ENCODE measurements around the gene THSD4.
"Not testable (repeated sequence)": the region's sequence is repeated elsewhere in the genome, so short reads cannot be mapped to it uniquely, and the experiment has no call there.

Gene THSD4

DNA sequence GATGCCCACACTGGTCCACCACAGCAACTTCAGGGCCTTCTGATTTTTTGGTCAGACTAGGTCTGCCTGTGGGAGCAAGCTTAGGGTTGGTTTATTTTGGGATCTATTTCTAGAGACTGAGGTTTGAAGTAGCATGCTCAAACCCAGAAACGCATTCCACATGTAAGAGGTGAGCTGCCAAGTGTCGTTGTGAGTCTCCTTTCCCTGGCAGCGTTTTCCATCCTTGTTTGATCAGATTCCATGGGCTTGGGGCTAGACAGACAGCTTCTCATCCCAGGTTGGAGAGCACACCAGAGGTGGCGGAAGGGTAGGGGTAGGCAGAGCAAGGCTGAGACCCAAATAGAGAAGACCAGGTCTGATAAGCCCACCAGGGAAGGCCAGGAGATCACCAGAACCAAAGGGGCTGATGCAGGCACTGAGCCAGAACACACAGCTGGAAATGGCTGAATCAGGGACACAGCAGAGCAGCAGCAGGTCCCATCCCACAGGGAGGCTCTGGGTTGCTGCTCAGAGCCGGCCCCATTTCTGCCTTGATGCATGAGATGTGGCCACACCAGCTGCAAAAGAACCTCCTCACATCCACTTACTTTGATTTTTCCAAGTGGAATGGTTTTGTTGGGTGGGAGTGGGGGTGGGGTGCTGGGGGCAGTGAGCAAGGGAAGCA is 186.8 kb downstream of the THSD4 start:
- no peak for DNase-seq

DNA sequence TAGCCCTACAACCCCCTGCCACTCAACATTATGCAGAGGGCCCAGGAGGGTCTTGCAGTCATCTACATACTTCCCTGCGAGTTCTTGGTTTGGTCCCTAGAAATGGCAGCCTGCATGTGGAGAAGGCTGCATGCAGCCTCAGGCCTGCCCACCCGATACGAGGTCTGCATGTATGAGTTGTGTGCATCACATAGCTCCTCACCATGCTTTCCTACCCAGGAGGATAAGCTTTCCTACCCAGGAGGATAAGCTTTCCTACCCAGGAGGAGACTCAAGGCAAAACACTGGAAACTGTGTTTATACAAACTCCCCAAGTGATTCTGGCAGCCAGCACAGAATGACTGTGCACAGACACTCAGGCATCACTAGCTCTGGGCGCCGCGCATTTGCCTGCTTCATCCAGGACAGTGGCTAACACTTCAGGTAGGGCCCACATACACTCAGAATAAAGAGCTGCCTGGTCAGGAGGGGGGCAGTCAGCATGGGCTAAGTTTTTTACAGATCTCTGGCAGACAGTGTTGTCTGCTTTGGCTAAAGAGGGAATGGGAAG is 187.7 kb downstream of the THSD4 start:
- DNase-seq, result no peak

DNA sequence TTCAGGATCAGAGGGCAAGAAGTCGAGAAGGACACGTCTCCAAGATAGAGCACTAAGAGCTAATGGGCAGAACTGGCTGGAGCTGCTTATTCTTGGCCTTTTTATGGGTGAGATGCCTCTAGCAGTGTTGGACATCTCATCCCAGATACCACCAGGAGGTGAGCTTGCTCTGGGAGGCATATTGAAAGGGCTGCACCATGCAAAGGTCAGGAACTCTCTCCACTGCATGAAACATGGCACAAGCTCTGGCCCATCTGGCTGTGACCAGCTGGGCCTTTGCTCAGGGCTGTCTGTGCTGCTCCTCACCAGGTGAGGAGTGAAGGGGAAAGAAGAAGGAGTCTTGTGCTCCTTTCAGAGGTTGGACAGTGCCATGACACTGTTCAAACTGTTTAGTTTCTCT is 188.7 kb downstream of the THSD4 start:
- no peak for DNase-seq

DNA sequence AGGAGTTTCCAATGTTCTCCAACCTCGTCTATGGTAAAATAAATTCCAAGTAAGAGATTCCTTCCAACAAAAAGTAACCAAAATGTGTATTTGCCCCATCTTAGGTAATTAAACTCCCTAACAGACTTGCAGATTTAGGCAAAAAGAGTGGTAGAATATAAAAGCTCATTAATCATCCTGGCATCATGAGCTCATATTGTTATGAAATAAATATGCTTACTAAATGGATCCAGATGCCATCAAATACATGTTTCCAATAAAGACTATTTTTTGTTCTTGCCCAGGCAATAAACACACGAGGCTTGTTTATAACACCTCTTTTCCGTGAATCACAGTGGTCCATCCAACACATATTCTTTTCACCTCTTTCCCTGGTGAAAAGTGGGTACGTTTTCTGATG is 189.4 kb downstream of the THSD4 start:
- no peak for DNase-seq

DNA sequence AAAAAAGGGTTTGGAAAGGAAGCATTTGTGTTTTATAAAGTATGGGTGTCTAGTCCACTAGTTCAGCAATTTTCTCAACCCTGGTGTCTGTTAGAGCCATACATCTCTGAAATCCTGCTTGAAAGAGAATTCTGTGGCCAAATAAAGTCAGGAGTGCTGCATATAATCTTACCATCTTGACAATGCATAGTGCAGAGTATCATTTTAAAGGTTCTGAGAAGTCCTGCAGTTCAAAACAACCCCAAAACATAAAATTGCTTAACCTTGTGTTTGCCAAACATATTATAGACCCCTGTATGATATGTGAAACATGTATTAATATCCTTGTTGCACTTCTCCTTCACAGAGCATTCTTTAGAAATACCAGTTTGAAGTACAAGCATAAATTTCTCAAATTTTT is 191.3 kb downstream of the THSD4 start:
- DNase-seq, result no peak

DNA sequence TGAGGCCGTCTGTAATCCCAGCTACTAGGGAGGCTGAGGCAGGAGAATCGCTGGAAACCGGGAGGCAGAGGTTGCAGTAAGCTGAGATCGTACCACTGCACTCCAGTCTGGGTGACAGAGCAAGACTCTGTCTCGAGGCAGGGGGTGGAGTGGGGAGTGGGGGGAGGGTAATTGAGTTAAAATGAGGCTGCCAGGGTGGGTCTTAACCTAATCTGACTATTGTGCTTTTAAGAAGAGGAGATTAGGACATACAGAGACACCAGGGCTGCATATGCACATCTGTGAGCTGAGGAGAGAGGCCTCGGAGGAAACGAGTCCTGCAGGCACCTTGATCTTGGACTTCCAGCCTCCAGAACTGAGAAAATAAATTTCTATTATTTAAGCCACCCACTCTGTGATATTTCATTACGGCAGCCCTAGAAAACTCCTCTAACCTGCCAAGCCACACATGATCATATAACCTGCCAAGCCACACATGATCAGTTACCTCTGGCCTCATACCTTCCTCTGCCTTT is 197.0 kb downstream of the THSD4 start:
- no peak for DNase-seq

DNA sequence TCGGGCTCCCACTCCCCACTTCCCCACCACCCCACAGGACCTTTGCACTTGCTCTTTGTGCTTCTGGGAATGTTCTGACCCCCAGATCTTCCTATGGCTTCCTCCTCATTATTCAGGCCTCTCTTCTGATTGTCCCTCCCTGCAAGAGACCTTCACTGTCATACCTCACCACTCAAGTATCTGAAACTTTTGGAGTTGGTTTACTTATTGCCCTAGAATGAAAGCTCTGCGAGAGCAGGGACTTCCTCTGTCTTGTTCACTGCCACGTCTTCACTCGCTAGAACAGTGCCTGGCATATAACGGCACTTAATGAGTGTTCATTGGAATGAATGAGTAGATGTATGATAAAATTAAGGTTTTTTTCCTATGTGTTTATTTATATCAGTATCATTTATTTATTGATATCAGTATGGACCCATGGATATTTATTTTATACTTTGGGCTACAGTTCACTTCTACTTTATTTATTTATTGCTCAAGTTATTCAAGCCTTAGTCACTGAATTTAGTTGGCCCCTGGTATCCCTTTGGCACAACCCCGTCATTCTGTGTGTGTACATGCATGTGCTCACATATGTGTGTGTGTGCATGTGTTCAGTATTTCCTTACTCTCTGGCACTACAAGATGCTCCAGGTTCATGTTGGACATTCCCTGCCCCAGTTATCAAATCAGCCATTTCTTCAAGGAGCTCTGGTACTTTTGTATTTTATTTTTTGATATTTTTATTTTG is 197.6 kb downstream of the THSD4 start:
- no peak for DNase-seq

DNA sequence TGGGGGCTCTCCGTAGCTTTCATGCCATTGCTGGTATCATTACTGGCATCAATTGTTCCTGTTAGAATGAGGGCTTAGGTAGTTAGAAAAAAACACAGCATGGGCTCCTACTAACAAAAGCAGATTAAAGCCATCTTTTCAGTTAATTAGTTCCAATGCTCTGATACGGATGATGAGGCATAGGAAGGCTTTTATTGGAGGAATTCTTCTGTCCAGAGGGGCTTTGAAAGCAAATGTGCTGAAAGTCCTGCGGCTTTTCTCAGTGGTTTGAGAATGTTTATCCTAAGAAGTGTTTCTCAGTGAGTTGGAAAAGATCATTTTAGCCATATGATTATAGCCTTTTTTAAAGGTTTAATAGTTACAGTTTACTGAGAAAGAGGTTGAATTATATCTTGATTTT is 198.5 kb downstream of the THSD4 start:
- no peak for DNase-seq

DNA sequence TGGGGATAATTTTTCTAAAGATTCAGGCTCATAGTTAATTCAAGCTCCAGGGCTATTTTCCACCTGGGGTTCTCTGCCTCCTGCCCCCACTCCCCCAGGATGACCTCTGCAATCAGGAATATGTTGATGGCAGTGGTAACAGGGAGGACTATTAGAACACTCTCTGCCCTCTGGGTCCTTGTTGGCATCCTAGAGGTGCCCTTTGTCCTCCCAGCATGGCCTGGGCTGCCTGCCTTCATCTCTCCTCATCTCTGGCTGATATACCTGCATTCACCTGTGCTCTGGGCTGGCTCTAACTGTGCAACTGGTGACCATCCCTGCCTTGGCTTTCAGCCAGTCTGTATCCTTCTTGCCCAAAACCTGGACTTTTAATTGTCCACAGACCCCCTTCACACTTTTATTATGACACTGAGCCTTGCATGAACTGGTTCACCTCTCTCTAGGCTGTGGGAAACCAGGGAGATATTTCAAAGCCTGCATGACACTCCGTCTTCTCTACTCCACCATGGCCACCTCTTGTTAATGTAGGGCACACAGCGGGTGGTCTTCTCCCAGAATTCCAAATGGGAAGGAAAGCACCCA is 199.8 kb downstream of the THSD4 start:
- no peak for DNase-seq

DNA sequence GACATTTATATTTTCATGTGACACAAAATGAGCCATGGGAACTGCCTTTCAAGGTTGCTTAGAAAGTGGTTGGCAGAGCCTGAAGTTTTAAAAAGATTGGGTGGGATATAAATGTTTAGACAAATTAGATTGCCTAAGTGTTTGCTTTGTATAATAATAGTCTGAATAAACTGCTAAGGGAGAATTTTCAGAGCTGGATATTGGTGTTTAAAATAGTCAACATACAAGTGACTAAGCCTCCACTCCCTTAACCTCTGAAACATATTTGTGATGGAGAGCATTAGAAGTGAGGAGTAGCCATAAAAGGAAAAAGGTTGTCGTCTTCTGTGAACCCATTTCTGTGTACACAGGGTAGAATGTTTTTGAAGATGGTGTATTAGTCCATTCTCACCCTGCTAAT is 201.6 kb downstream of the THSD4 start:
- DNase-seq, result no peak

DNA sequence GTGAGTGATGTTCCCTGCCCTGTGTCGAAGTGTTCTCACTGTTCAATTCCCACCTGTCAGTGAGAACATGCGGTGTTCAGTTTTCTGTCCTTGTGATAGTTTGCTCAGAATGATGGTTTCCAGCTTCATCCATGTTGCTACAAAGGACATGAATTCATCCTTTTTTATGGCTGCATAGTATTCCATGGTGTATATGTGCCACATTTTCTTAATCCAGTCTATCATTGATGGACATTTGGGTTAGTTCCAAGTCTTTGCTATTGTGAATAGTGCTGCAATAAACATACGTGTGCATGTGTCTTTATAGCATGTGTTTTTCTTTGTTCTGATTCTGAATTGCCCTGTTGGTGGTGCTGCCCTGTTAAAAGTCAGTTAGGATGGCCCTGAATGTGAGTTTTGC is 204.2 kb downstream of the THSD4 start:
- DNase-seq, result not testable (repeated sequence)

DNA sequence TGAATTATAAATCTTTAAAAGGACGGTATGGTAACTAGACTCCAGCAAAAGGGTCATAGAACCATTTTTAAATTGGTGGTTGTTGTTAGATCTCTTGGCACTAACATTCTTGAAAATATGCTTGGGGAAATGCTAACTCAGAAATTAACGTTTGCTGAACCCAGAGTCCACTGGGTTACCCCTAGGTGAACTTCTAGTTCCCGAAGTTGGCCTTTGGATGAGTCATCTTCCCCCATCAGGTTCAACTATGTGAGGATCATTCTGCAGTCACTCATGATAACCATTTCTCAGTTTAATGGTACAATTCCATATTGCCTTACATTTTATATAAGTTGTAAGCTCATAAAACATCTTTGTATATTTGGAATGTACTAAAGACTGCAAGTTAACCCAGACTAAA is 204.7 kb downstream of the THSD4 start:
- DNase-seq, result no peak

DNA sequence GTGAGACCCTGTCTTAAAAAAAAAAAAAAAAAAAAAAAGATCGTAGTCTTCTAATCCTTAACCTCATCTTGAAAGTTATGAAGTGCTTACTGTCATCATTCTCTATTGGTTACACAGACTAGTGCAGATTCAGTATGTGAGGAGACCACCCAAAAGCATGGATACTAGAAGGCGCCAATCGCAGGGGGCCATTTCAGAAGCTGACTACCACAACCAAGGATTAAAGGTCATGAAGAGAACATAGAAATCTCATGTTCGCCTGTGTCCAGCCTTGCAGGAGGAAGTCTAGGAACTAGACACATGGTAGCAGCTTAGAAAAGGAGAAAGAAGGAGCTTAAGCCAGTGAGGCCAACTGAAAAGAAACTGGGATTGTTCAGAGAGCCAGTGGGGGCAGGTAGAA is 207.8 kb downstream of the THSD4 start:
- no peak for DNase-seq

DNA sequence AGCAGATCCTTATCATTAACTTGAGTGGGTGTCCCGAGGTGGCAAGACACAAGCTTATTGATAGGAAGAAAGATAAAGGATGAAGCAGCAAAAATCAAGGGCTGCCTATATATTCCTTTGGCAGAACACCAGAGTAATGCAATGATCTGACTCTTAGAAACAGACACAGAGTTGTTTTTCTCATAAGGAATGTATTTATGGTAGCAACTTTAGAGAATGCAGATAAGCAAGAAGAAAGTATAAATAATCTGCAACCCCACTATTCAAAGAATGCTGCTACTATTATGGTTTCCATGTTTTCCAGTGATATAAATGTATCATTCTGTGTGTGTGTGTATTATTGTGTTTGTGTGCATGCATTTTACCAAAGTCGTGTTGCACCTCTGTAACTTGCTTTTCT is 208.3 kb downstream of the THSD4 start:
- DNase-seq, result no peak

DNA sequence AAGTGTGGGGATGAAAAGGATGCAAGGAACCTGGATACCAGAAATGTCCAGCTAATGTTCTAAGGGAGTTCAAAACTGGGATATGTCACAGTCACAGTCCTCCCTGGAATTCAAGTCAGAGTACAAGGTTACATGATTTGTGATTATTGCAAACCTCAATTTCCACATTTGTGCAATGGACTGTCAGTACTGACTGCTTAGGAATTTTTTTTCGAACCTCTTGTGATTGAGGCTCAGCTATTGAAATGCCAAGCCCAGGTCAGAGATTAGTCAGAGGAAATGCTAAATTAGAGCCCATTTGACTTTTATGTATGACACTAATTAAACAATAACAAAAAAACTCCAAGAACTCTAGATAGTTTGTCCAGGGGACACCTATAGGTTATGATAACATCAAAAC is 210.2 kb downstream of the THSD4 start:
- DNase-seq, result no peak

DNA sequence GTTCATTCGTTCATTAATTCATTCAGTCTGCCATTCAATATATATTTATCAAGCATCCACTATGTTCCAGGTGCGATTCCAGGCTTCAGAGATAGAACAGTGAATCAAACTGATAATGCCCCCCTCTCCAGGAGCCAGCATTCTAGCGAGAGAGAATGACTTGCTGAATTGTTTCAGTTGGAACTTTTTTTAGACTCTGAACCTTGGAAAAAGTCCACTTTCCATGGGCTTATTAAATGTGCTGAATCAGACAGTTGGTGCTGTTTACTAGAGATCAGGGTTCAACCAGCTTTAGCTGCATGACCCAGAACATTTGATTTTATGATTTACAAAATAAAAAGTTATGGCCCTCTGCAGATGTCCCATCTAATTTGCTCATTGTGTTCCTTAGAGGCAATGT is 213.2 kb downstream of the THSD4 start:
- DNase-seq, result no peak

DNA sequence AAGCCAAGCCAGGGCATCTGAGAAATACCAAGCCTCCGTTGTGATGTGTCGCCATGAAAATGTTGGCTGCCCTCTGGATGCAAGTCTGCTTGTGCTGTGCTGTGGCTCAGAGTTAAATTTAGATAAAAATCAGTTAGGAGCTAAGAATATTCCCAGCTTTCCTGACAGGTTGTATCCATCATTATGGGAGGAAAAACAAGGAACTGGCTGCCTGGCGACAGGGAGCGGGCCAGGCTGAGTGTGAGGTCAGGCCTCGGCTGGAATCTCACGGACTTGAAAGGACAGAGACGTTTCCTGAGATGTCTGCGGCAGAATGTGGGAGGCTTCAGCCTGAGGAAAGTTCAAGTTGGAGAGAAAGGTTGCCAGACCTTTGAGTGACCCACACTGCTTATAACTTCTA is 213.8 kb downstream of the THSD4 start:
- no peak for DNase-seq

DNA sequence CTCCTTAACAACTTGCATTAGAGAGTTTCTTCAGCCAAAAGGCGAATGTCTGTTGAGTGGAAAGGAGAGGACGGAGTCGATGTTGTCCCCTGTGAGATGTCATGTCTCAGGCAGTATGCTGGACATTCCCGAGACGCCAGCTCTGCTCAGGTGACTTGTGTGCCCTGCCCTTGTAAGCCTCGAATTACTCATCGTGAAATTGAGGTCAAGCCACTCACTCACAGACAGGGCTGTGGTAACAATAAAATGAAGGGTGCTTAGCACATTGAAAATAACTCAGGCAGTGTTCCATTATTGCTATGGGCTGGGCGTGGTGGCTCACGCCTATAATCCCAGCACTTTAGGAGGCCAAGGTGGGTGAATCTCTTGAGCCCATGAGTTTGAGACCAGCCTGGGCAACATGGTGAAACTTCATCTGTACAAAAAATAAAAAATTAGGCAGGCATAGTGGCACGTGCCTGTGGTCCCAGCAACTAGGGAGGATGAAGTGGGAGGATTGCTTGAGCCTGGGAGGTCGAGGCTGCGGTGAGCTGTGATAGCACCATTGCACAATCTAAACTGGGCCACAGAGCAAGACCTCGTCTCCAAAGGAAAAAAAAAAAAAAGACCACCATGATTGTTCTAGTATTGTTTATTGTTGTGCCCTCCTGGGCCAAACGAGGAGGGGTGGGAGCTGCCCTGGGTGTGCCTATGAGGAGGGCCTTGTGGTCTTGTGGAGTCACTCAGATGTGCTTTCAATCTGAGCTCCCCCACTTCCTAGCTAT is 214.4 kb downstream of the THSD4 start:
- DNase-seq, result no peak

DNA sequence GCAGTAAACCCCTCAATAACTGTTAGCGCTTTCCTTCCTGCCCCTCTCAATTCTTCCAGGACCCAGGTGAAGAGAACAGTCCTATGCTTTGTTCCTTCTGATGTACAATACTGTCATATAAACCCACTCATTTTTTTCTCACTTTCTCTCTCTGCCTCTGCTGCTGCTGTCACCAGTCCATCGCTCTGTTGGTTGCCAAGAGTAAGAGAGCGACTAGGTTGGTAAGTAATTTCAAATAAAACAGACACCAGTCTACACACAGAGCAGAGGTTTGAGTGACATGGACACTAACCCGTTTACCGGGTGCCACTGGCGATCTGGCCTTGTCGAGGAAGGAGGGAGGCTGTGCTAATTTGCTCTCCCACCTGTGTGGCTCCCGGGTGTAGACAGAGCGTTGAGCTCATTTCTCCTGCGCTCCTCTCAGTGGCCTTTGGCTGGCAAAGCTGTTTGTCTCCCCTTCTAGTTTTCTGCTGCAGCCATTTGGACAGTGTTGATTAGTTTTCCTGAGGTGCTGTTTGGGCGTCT is 215.4 kb downstream of the THSD4 start:
- DNase-seq, result no peak

DNA sequence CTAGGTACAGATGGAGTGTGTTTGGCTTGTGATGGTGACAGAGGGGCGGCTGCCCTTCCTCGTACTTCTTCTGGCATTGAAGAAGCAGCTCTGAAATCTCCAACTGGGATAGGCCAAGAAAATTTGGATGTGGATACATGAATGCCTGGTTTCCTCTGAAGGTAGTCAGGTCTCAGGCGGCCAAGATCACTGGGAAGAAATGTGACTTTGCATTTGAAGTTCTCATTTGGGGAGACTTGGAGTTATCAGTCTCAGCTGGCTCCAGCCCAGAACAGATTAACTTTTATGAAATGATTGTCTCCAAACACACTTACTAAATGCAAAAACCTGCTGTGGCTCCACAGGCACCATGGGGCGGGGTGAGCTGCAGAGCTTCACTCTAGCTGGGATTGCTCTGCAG is 215.9 kb downstream of the THSD4 start:
- no peak for DNase-seq

DNA sequence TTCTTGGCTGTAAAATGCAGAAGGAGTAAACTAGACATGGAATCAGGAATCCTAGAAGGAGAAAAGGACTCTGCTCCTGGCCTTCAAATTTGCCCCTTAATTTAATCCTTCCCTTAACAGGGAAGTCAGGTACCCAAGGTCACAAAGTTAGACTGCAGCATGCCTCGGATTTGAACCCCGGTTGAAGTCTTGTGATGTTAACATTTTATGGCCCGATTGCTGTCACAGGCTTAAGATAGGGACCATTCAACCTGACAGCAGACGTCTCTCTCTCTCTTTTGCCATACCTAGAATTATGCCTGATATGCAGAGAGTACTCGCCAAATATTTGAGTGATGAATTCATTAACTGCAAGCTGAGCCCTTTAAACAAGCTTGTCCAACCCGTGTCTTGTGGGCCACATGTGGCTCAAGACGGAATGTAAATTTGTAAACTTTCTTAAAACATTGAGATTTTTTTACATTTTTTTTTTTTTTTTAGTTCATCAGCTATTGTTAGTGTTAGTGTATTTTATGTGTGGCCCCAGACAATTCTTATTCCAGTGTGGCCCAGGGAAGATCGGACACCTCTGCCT is 217.2 kb downstream of the THSD4 start:
- no peak for DNase-seq

DNA sequence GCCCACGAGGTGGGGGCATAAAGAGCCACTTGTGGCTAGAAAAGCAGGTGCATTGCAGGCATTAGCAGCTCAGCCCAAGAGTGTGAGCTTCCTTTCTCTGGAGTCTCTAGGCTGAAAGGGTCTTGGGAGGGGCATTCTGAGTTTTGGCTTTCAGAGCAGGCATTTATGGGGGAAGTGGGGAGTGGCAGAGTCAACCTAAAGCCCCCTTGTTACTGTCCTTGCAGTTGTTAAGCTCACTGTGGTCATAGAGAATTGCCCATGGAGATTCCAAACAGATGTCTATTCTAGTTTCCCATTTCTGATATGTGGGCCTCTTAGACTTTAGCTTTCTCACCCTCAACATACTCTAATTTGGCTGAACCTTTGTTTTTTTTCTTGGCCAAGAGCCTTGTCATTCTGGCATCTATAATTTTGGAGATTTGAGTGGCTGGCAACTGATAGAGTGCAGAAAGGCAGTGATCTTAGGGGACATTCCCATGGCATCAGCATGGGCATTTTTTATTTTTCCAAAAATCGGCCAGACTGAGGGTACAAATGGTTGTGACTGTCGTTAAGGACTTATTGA is 217.9 kb downstream of the THSD4 start:
- no peak for DNase-seq

All from midbrain (tissue), 1 donor.